Pancreas (tissue), 10 donors: ENCODE measurements around the gene COL8A2. TPM values are rescaled to one million over a fixed set of nuclear protein-coding genes. Genes with fewer than 3 reads are reported as not detected.

ENCODE experiments used
- ATAC-seq, 4 donors: fragments of 200-7000 bp; cut with Tn5 transposase; one replicate each; pipeline versions ENCODE4 v1.8.0 to v1.9.1; 2020; ENCODE audit warnings: mild to moderate bottlenecking in 4 of 4, moderate library complexity in 4 of 4
- DNase-seq, 6 donors: peaks; one replicate each; pipeline ENCODE4 v3.0.0-alpha.2; 2020
- FAIRE-seq: peaks from 2 replicates; lab custom pipeline; 2012; peaks lifted over from hg19 to GRCh38; lab: Jason Lieb, UNC
- H3K27ac ChIP-seq, 4 donors: fragments of 200-600 bp; sonication (generic); 1 replicate in 3 of 4; 2 replicates in 1 of 4; pipeline versions ENCODE4 v1.5.0 to v1.8.0; 2020
- H3K27me3 ChIP-seq, 4 donors: fragments of 200-600 bp; one replicate each; pipeline ENCODE4 v1.8.0; 2021
- H3K36me3 ChIP-seq, 3 donors: fragments of 200-600 bp; sonication (generic) in 1 of 3; one replicate each; pipeline versions ENCODE4 v1.5.0 to v1.8.0; 2020 to 2021
- H3K4me1 ChIP-seq, 3 donors: fragments of 200-600 bp; one replicate each; pipeline ENCODE4 v1.8.0; 2021
- H3K4me3 ChIP-seq, 4 donors: fragments of 200-600 bp; sonication (generic) in 2 of 4; one replicate each; pipeline versions ENCODE4 v1.5.0 to v1.8.0; 2020 to 2021
- H3K9me3 ChIP-seq, 4 donors: fragments of 200-600 bp; one replicate each; pipeline ENCODE4 v1.8.0; 2021
- WGBS, 2 donors: extraction: QIAGEN DNeasy Blood & Tissue Kit; methylation state at CpG; one replicate each; pipeline ENCODE4 v1.1.7; 2013; 5-methylcytosine and 5-hydroxymethylcytosine counted together
- intact Hi-C, 3 donors: fragments of 100-400 bp; cut with DNase I; formaldehyde crosslinking; loops; one replicate each; pipeline versions ENCODE4 v1.11.1 to v1.14.2; 2022
- polyA plus RNA-seq, 2 donors: library from polyadenylated mRNA; stranded (reverse); fragments of 200-250 nt; gene quantifications; one replicate each; pipeline ENCODE4 v1.2.3, GENCODE V29; 2013
- total RNA-seq, 6 donors: library from RNA; stranded (reverse); fragmentation: NEBNext Ultra II Directional in 4 of 6; extraction: Animal tissue kit (Norgen Biotek cat#: 25700) in 4 of 6; gene quantifications; one replicate each; pipeline versions ENCODE4 v1.2.1 to v1.2.4, GENCODE V29; 2021 to 2023
- TF ChIP-seq, protein P1 (sequence below), 4 donors: fragments of 200-600 bp; sonication (generic) in 3 of 4; IDR thresholded peaks; one replicate each; pipeline versions ENCODE4 v1.5.0 to v1.8.0; 2021; ENCODE audit warnings: antibody characterized with exemption in 4 of 4
- donor health status: healthy with polysubstance abuse.
- donor health status: DM: no; HTN: no; CAD: no; lungs with moderate emphysema.
- donor health status: DM: no; HTN: no; CAD: no.
- donor health status: control.
- donor health status: control.
- donor health status: Bipolar disorder and iron deficiency.
- donor health status: DM: yes; HTN: yes; CAD: no.
- donor health status: DM: no; HTN: no; CAD: no.
- donor health status: DM: no; HTN: no; CAD: no.
- donor health status: DM: yes; HTN: yes; CAD: no.

COL8A2 gene
- total and polyA plus RNA-seq, 8 donors = 0.12 to 3.3 (median 0.36) TPM

DNA sequence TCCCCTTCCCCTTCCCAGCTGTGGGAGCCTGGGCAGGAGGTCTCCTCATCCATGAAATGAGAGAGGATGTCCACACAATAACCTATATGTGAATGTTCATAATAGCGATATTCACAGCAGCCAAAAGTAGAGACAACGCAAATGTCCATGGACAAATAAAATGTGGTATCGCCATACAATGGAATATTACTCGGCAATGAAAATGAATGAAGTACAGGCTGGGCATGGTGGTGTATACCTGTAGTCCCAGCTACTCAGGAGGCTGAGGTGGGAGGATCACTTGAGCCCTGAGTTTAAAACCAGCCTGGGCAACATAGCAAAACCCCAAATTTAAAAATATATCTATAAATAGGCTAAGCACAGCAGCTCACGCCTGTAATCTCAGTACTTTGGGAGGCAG lies 23.5 kb downstream of the COL8A2 start:
- intact Hi-C loops = no loop called here
- no peak for FAIRE-seq

DNA sequence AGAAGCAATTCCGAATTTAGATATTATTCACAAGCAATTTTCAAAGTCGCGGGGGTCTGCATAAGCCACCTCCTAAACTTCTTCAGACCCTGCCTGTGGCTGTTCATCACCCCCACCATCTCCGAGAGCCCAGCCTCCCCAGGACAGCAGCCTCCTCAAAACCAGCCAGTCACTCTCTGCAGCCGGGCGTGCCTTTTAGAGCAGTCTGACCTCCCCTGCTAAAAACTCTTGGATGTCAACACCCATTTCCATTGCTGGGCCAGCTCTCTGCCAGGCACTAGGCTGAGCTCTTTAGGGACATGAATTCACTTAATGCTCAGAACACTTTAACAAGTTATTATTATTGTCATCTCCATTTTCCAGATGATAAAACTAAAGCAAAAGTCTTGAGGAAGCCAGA lies 24.6 kb downstream of the COL8A2 start:
- 53 to 75% methylated on average over 6 of the region's 6 CpGs for WGBS, 2 donors

More for the DNA sequence above, 23.5 kb downstream of the COL8A2 start:
- Histone ChIP-seq H3K4me3 (no peak overlapping the region), H3K9me3 (no peaks in the 10 kb centered on the region), H3K36me3 (no peaks in the 10 kb centered on the region), H3K27me3 (no peaks in the 10 kb centered on the region), H3K27ac (no peak overlapping the region), H3K4me1 (no peaks in the 10 kb centered on the region)
- ATAC-seq (no peak), DNase-seq (no peak)
- WGBS, 2 donors = 95% methylated on average over 5 of the region's 5 CpGs
- TF ChIP-seq, protein P1, sequence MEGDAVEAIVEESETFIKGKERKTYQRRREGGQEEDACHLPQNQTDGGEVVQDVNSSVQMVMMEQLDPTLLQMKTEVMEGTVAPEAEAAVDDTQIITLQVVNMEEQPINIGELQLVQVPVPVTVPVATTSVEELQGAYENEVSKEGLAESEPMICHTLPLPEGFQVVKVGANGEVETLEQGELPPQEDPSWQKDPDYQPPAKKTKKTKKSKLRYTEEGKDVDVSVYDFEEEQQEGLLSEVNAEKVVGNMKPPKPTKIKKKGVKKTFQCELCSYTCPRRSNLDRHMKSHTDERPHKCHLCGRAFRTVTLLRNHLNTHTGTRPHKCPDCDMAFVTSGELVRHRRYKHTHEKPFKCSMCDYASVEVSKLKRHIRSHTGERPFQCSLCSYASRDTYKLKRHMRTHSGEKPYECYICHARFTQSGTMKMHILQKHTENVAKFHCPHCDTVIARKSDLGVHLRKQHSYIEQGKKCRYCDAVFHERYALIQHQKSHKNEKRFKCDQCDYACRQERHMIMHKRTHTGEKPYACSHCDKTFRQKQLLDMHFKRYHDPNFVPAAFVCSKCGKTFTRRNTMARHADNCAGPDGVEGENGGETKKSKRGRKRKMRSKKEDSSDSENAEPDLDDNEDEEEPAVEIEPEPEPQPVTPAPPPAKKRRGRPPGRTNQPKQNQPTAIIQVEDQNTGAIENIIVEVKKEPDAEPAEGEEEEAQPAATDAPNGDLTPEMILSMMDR (IDR thresholded peaks at IDR 0.05) = no peak

DNA sequence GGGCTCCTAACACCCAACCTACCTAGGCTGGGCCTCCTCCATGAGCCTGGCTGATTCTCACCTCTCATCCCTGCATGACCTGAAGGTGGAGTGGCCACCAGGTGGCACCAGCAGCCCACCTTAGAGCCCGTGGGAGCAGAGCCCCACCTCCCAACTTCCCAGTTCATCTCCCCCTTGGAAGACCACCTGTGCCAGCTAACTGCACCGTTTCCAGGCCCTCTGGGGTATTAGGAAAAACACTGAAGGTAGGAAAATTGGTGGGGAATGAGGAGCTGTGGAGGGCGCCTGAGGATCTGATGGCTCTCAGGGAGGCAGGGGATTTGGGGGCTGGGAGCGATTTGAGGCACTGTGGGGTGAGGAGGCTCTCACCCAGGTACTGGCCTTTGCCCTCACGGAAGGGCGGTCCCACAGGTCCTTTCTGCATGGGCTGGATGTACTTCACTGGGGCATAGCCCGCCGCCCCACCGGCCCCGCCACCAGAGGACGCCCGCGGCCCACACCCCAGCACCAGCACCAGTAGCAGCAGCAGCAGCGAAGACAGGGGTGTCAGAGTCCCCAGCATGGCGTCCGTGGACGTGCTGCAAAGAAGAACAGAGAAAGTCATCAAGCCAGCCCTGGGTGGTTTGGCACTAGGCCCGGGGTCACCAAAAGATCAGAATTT lies 25.2 kb downstream of the COL8A2 start:
- Histone ChIP-seq H3K27ac (no peak overlapping the region), H3K9me3 (no peaks in the 10 kb centered on the region), H3K36me3 (no peaks in the 10 kb centered on the region), H3K27me3 (no peaks in the 10 kb centered on the region), H3K4me3 (no peak overlapping the region), H3K4me1 (no peaks in the 10 kb centered on the region)
- 19 to 24% methylated on average over 16 to 18 of the region's 18 CpGs for WGBS, 2 donors
- ATAC-seq (peak; percentile 81 to 96 (median 93)), FAIRE-seq (no peak), DNase-seq (peak; percentile 61 to 91 (median 84))
- intact Hi-C loops = loop anchor here in 2 of 3 donors (5.0 to 10.0 kb wide), 6 partner anchors 85 to 325 kb away; no protein-coding TSS in a partner anchor
- TF ChIP-seq, protein P1 (IDR thresholded peaks at IDR 0.05) = peak; percentile 59 to 81 (median 76)

More for the DNA sequence above, 24.6 kb downstream of the COL8A2 start:
- Histone ChIP-seq H3K27ac (no peak overlapping the region), H3K9me3 (no peaks in the 10 kb centered on the region), H3K4me1 (no peaks in the 10 kb centered on the region), H3K27me3 (no peaks in the 10 kb centered on the region), H3K36me3 (no peaks in the 10 kb centered on the region), H3K4me3 (no peak overlapping the region)
- DNase-seq (peak in 1 of 6 donors; percentile 41), ATAC-seq (no peak), FAIRE-seq (no peak)
- intact Hi-C loops = no loop called here
- TF ChIP-seq, protein P1 (IDR thresholded peaks at IDR 0.05) = no peak

DNA sequence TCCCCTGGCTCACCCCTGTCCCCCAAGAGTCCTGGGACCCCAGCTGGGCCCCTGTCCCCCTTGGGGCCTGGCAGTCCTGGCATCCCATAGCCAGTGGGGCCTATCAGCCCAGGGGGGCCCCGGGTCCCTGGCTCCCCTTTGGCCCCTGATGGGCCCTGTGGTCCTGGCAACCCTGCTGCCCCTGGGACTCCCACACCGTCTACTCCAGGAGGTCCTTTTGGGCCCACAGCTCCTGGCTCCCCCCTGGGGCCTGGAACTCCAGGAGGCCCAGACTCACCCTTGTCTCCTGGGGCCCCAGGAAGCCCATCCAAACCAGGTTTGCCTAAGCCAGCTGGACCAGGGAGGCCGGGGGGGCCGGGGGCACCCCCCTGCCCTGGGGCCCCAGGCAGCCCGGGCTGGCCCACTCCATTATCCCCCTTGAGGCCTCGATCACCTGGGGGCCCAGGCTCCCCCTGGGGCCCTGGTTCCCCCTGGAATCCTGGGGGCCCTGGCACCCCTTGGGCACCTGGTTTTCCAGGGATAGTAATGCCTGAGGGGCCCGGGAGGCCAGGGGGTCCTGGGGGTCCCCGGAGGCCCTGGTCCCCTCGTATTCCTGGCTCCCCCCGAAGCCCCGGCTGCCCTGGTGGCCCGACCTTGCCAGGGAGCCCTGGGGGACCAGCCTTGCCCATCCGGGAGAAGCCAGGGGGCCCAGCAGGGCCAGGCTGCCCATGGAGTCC lies 26.2 kb downstream of the COL8A2 start:
- WGBS, 2 donors = 57 to 76% methylated on average over 13 of the region's 13 CpGs
- ATAC-seq (no peak), DNase-seq (peak in 1 of 6 donors; percentile 75), FAIRE-seq (no peak)
- no peak overlapping the region for H3K27ac ChIP-seq
- TF ChIP-seq, protein P1 (IDR thresholded peaks at IDR 0.05) = no peak
- no peak overlapping the region for H3K4me3 ChIP-seq
- peaks cover 0 to 2% (median 0%) of the 10 kb centered on the region in 3 donors for H3K36me3 ChIP-seq
- intact Hi-C loops = loop anchor here in 2 of 3 donors (5.0 to 10.0 kb wide), 6 partner anchors 86 to 326 kb away; no protein-coding TSS in a partner anchor
- no peaks in the 10 kb centered on the region for H3K27me3 ChIP-seq
- H3K4me1 ChIP-seq = no peaks in the 10 kb centered on the region
- no peaks in the 10 kb centered on the region for H3K9me3 ChIP-seq
